ENCODE data around the gene UGT3A2.

Gene UGT3A2, protein sequence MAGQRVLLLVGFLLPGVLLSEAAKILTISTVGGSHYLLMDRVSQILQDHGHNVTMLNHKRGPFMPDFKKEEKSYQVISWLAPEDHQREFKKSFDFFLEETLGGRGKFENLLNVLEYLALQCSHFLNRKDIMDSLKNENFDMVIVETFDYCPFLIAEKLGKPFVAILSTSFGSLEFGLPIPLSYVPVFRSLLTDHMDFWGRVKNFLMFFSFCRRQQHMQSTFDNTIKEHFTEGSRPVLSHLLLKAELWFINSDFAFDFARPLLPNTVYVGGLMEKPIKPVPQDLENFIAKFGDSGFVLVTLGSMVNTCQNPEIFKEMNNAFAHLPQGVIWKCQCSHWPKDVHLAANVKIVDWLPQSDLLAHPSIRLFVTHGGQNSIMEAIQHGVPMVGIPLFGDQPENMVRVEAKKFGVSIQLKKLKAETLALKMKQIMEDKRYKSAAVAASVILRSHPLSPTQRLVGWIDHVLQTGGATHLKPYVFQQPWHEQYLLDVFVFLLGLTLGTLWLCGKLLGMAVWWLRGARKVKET

DNA sequence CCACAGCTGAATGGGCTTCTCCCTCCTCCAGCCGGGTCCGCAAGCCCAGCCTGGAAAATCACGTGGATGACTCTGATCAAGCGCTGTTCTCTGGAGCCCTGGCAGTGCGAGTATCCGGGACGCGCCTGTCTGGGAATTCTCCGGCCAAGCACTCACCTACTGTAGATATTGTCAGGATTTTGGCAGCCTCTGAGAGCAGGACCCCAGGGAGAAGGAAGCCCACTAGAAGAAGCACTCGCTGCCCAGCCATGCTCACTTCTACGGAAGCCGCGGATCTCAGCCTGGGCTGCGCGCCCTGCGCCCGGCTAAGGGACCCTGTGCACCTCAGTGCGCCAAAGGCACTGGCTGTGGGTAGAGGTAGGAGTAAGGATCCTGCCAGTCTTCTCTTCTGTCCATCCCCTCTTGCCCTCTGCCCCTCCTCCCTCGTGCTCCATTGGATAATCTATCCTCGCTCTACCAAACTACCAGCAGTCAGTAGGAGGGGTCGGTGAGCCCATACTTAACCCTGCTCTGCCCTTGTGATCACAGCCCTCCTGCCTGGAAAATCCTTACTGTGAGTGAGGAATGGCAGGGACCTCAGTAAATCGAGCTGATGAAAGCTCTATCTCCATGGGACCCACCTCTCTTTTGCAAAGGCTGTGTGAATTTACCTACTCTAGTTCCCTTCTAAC lies at the start of gene UGT3A2:
UGT3A2 (minus strand) TSS at position 343 of the 671 bp plus-strand sequence; CDS start at position 250, 93 bp downstream.
- DNase-seq (ENCODE audit: low read depth): no peak
- TF ChIP-seq, protein P1, sequence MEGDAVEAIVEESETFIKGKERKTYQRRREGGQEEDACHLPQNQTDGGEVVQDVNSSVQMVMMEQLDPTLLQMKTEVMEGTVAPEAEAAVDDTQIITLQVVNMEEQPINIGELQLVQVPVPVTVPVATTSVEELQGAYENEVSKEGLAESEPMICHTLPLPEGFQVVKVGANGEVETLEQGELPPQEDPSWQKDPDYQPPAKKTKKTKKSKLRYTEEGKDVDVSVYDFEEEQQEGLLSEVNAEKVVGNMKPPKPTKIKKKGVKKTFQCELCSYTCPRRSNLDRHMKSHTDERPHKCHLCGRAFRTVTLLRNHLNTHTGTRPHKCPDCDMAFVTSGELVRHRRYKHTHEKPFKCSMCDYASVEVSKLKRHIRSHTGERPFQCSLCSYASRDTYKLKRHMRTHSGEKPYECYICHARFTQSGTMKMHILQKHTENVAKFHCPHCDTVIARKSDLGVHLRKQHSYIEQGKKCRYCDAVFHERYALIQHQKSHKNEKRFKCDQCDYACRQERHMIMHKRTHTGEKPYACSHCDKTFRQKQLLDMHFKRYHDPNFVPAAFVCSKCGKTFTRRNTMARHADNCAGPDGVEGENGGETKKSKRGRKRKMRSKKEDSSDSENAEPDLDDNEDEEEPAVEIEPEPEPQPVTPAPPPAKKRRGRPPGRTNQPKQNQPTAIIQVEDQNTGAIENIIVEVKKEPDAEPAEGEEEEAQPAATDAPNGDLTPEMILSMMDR (IDR thresholded peaks at IDR 0.05; ENCODE audit: insufficient read depth, low read depth, low read length, missing control alignments): no peak
- H3K4me3 ChIP-seq (ENCODE audit: low read length): no peak within 1 kb of the TSS

- DNase-seq (ENCODE audit: low read depth): no peak
- no peak overlapping the region for H3K4me3 ChIP-seq (ENCODE audit: low read length)
- TF ChIP-seq, protein P1 (IDR thresholded peaks at IDR 0.05; ENCODE audit: insufficient read depth, low read depth, low read length, missing control alignments): no peak
Measured at GRCh38 chr5:36111238-36111637, 44.6 kb upstream of the UGT3A2 start.

DNA sequence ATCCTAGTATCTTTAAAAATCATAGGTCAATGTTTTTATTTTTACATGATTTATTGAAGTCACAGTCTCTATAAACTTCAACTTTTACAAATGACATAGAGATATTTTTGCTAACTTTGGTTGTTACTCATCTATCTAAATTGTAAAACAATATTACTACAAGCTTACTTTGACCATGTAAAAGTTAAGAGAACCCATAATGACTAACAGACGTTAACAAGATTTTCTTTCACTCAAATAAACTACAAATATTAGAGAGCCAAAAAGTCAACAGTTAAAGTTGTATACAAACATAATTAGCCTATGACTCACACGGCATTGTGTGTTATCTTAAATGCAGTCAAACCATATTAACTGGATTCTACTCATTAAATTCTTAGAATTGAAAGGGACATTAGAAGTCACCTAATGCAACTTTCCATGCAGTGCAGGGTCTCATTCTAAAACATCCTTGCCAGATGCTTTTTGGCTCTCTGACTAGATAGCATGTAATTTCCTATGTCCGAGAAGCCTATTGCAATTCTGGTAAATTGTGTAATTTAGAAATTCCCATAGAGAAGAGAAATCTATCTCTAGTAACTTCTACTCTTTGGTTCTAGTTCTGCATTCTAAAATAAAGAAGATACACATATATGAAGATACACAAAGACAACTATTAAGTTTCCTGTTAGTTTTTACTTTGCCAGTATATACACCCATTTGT lies 42.2 kb upstream of the UGT3A2 start:
- H3K4me3 ChIP-seq (ENCODE audit: low read length): no peak overlapping the region
- TF ChIP-seq, protein P1 (IDR thresholded peaks at IDR 0.05; ENCODE audit: insufficient read depth, low read depth, low read length, missing control alignments): no peak
- DNase-seq (ENCODE audit: low read depth): peak; percentile 4

GRCh38 chr5:36105819-36106218 lies 39.1 kb upstream of the UGT3A2 start:
- no peak for DNase-seq (ENCODE audit: low read depth)
- TF ChIP-seq, protein P1 (IDR thresholded peaks at IDR 0.05; ENCODE audit: insufficient read depth, low read depth, low read length, missing control alignments): no peak
- H3K4me3 ChIP-seq (ENCODE audit: low read length): no peak overlapping the region

GRCh38 chr5:36099748-36100147 lies 33.1 kb upstream of the UGT3A2 start:
- no peak overlapping the region for H3K4me3 ChIP-seq (ENCODE audit: low read length)
- no peak for DNase-seq (ENCODE audit: low read depth)
- TF ChIP-seq, protein P1 (IDR thresholded peaks at IDR 0.05; ENCODE audit: insufficient read depth, low read depth, low read length, missing control alignments): no peak

DNA sequence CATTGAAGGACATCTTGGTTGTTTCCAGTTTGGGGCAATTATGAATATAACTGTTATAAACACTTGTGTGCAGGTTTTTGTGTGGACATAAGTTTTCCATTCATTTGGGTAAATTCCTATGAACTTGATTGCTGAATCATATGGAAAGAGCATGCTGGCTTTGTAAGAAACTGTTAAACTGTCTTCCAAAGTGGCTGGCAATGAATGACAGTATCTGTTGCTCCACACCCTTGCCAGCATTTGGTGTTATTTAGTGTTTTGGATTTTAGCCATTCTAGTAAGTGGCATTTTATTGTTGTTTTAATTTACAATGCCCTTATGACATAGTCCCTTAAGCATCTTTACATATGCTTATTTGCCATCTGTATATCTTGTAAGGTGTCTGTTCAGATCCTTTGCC lies 29.8 kb upstream of the UGT3A2 start:
- TF ChIP-seq, protein P1 (IDR thresholded peaks at IDR 0.05; ENCODE audit: insufficient read depth, low read depth, low read length, missing control alignments): no peak
- no peak overlapping the region for H3K4me3 ChIP-seq (ENCODE audit: low read length)
- no peak for DNase-seq (ENCODE audit: low read depth)
